Esophagus squamous epithelium (tissue), 5 donors: ENCODE results near the gene CPT1A. TPM values are rescaled to one million over a fixed set of nuclear protein-coding genes. Genes with fewer than 3 reads are reported as not detected.

Experiments used
- DNase-seq: peaks from one replicate; lab custom pipeline; 2025; lab: John Stamatoyannopoulos, UW
- H3K27ac ChIP-seq, 4 donors: fragments of 200-600 bp; sonication (generic); one replicate each; pipeline ENCODE4 v1.5.1; 2016 to 2019; ENCODE audit warnings: mild to moderate bottlenecking in 1 of 4
- H3K27me3 ChIP-seq, 4 donors: fragments of 200-600 bp; sonication (generic); 1 replicate in 3 of 4; 2 replicates in 1 of 4; pipeline versions ENCODE4 v1.5.1 to v1.6.0; 2017 to 2021; ENCODE audit warnings: antibody characterized with exemption in 1 of 4
- H3K36me3 ChIP-seq, 3 donors: fragments of 200-600 bp; sonication (generic); one replicate each; pipeline ENCODE4 v1.5.1; 2016 to 2019
- H3K4me1 ChIP-seq, 3 donors: fragments of 200-600 bp; sonication (generic); one replicate each; pipeline ENCODE4 v1.5.1; 2017 to 2019
- H3K4me3 ChIP-seq, 4 donors: fragments of 200-600 bp; sonication (generic); 1 replicate in 3 of 4; 2 replicates in 1 of 4; pipeline ENCODE4 v1.5.1; 2016 to 2019; ENCODE audit warnings: mild to moderate bottlenecking in 2 of 4, moderate library complexity in 1 of 4
- H3K9me3 ChIP-seq, 3 donors: fragments of 200-600 bp; sonication (generic); one replicate each; pipeline ENCODE4 v1.5.1; 2016 to 2019
- CTCF ChIP-seq, 6 experiments: fragments of 450-650 bp in 4 of 6; fragments of 200-600 bp in 2 of 6; sonication (generic) in 2 of 6; IDR thresholded peaks; one replicate each; pipeline ENCODE4 v1.5.1; 2016 to 2019; ENCODE audit warnings: antibody characterized with exemption in 6 of 6, mild to moderate bottlenecking in 4 of 6, moderate library complexity in 4 of 6
- POLR2A ChIP-seq, 4 donors: fragments of 450-650 bp; IDR thresholded peaks; one replicate each; pipeline ENCODE4 v1.6.1; 2017; ENCODE audit warnings: antibody characterized with exemption in 4 of 4, mild to moderate bottlenecking in 4 of 4, moderate library complexity in 3 of 4
- WGBS, 2 donors: methylation state at CpG; one replicate each; pipeline ENCODE4 v1.1.5; 2018; 5-methylcytosine and 5-hydroxymethylcytosine counted together
- intact Hi-C: fragments of 100-400 bp; cut with DNase I; formaldehyde crosslinking; loops from one replicate; pipeline ENCODE4 v1.15.0; 2022
- total RNA-seq, 4 donors: library from RNA; depleted of rRNA; stranded (reverse); fragments of >200 nt; gene quantifications; one replicate each; pipeline ENCODE4 v1.1.0, GENCODE V29; 2016
- donor health status: DM: yes; HTN: yes; CAD: no.

The CPT1A gene
- total RNA-seq, 4 donors from 2014 or later: 14.7 to 56.1 (median 27.6) TPM

- TF ChIP-seq POLR2A (IDR thresholded peaks at IDR 0.05) (no peak), CTCF (IDR thresholded peaks at IDR 0.05) (no peak)
- Histone ChIP-seq H3K4me1 (no peaks in the 10 kb centered on the region), H3K27me3 (no peaks in the 10 kb centered on the region), H3K27ac (no peak overlapping the region), H3K36me3 (peaks cover 18 to 98% (median 41%) of the 10 kb centered on the region in 3 donors), H3K9me3 (no peaks in the 10 kb centered on the region), H3K4me3 (no peak overlapping the region)
- 98 to 100% methylated on average over 3 to 8 of the region's 16 CpGs for WGBS, 2 donors
- no peak for DNase-seq
- intact Hi-C loops: no loop called here
Observed at GRCh38 chr11:68784653-68785052, 57.1 kb downstream of the CPT1A start.

GRCh38 chr11:68783216-68783821, 58.4 kb downstream of the CPT1A start:
- Histone ChIP-seq H3K27ac (no peak overlapping the region), H3K4me3 (no peak overlapping the region), H3K9me3 (no peaks in the 10 kb centered on the region), H3K36me3 (peaks cover 18 to 100% (median 53%) of the 10 kb centered on the region in 3 donors), H3K27me3 (no peaks in the 10 kb centered on the region), H3K4me1 (no peaks in the 10 kb centered on the region)
- intact Hi-C loops: no loop called here
- DNase-seq: no peak
- TF ChIP-seq POLR2A (IDR thresholded peaks at IDR 0.05) (no peak), CTCF (IDR thresholded peaks at IDR 0.05) (no peak)
- WGBS, 2 donors: 95% methylated on average over 11 of the region's 16 CpGs; no CpG with 5 or more reads in 1 of the 2 donors

- Histone ChIP-seq H3K27ac (no peak overlapping the region), H3K27me3 (no peaks in the 10 kb centered on the region), H3K4me1 (no peaks in the 10 kb centered on the region), H3K4me3 (no peak overlapping the region), H3K36me3 (peaks cover 18 to 100% (median 59%) of the 10 kb centered on the region in 3 donors), H3K9me3 (no peaks in the 10 kb centered on the region)
- intact Hi-C loops: no loop called here
- WGBS, 2 donors: 88 to 95% methylated on average over 14 of the region's 26 CpGs
- TF ChIP-seq CTCF (IDR thresholded peaks at IDR 0.05) (no peak), POLR2A (IDR thresholded peaks at IDR 0.05) (no peak)
- DNase-seq: no peak
Observed at GRCh38 chr11:68782711-68783110, 59.0 kb downstream of the CPT1A start.

- DNase-seq: no peak
- Histone ChIP-seq H3K36me3 (peaks cover 18 to 100% (median 73%) of the 10 kb centered on the region in 3 donors), H3K4me1 (no peaks in the 10 kb centered on the region), H3K27ac (no peak overlapping the region), H3K4me3 (no peak overlapping the region), H3K9me3 (no peaks in the 10 kb centered on the region), H3K27me3 (no peaks in the 10 kb centered on the region)
- intact Hi-C loops: no loop called here
- TF ChIP-seq CTCF (IDR thresholded peaks at IDR 0.05) (no peak), POLR2A (IDR thresholded peaks at IDR 0.05) (no peak)
- 34 to 60% methylated on average over 1 to 2 of the region's 4 CpGs for WGBS, 2 donors
Observed at GRCh38 chr11:68780829-68781228, 60.9 kb downstream of the CPT1A start.

- Histone ChIP-seq H3K36me3 (peaks cover 19 to 100% (median 85%) of the 10 kb centered on the region in 3 donors), H3K4me1 (no peaks in the 10 kb centered on the region), H3K4me3 (no peak overlapping the region), H3K27me3 (no peaks in the 10 kb centered on the region), H3K9me3 (no peaks in the 10 kb centered on the region), H3K27ac (no peak overlapping the region)
- TF ChIP-seq CTCF (IDR thresholded peaks at IDR 0.05): no peak
- no peak for TF ChIP-seq POLR2A (IDR thresholded peaks at IDR 0.05)
- intact Hi-C loops: no loop called here
- WGBS, 2 donors: 66 to 74% methylated on average over 7 of the region's 7 CpGs
- DNase-seq: no peak
Observed at GRCh38 chr11:68778205-68778604, 63.5 kb downstream of the CPT1A start.
